ENCODE measurements around the gene PTPN11. TPM values are rescaled to one million over a fixed set of nuclear protein-coding genes. Genes with fewer than 3 reads are reported as not detected.

PTPN11 gene
- polyA plus RNA-seq, 1 experiment: 137 TPM

GRCh38 chr12:112539221-112539620, 120.5 kb downstream of the PTPN11 start:
- Histone ChIP-seq H3K9me3 (ENCODE audit: control insufficient read depth, insufficient read depth, low read length) (no peaks in the 10 kb centered on the region), H3K4me3 (ENCODE audit: low read depth, low read length) (no peak overlapping the region), H3K27me3 (ENCODE audit: control insufficient read depth, insufficient read depth, low read length) (no peaks in the 10 kb centered on the region), H3K27ac (ENCODE audit: low read depth, low read length) (no peak overlapping the region)
- 0 out of 2 replicates have a peak, but pooled peaks have one; percentile 8 for TF ChIP-seq CTCF (IDR thresholded peaks at IDR 0.05; ENCODE audit: low read depth, low read length)
- POLR2A ChIA-PET: interaction anchor here (0.7 kb wide), 1 partner anchor 116 kb away, joined by 3 read pairs; no protein-coding TSS in a partner anchor
- no peak for DNase-seq (ENCODE audit: low read depth, low spot score)
- CTCF ChIA-PET: interaction anchor here (0.6 kb wide), 1 partner anchor 40 kb away, joined by 3 read pairs; no protein-coding TSS in a partner anchor

GRCh38 chr12:112540021-112540420, 121.3 kb downstream of the PTPN11 start:
- no peak overlapping the region for H3K4me3 ChIP-seq (ENCODE audit: low read depth, low read length)
- POLR2A ChIA-PET: no interaction called here
- no peaks in the 10 kb centered on the region for H3K9me3 ChIP-seq (ENCODE audit: control insufficient read depth, insufficient read depth, low read length)
- no peak for TF ChIP-seq CTCF (IDR thresholded peaks at IDR 0.05; ENCODE audit: low read depth, low read length)
- CTCF ChIA-PET: interaction anchor here (0.6 kb wide), 1 partner anchor 41 kb away, joined by 3 read pairs; no protein-coding TSS in a partner anchor
- DNase-seq (ENCODE audit: low read depth, low spot score): no peak
- no peak overlapping the region for H3K27ac ChIP-seq (ENCODE audit: low read depth, low read length)
- no peaks in the 10 kb centered on the region for H3K27me3 ChIP-seq (ENCODE audit: control insufficient read depth, insufficient read depth, low read length)

GRCh38 chr12:112543751-112544150, 125.0 kb downstream of the PTPN11 start:
- Histone ChIP-seq H3K4me3 (ENCODE audit: low read depth, low read length) (no peak overlapping the region), H3K9me3 (ENCODE audit: control insufficient read depth, insufficient read depth, low read length) (no peaks in the 10 kb centered on the region), H3K27me3 (ENCODE audit: control insufficient read depth, insufficient read depth, low read length) (no peaks in the 10 kb centered on the region), H3K27ac (ENCODE audit: low read depth, low read length) (no peak overlapping the region)
- ChIA-PET POLR2A (no interaction called here), CTCF (no interaction called here)
- no peak for TF ChIP-seq CTCF (IDR thresholded peaks at IDR 0.05; ENCODE audit: low read depth, low read length)
- DNase-seq (ENCODE audit: low read depth, low spot score): no peak

- no peak overlapping the region for H3K4me3 ChIP-seq (ENCODE audit: low read depth, low read length)
- DNase-seq (ENCODE audit: low read depth, low spot score): no peak
- no peak overlapping the region for H3K27ac ChIP-seq (ENCODE audit: low read depth, low read length)
- no peaks in the 10 kb centered on the region for H3K9me3 ChIP-seq (ENCODE audit: control insufficient read depth, insufficient read depth, low read length)
- no peak for TF ChIP-seq CTCF (IDR thresholded peaks at IDR 0.05; ENCODE audit: low read depth, low read length)
- CTCF ChIA-PET: no interaction called here
- H3K27me3 ChIP-seq (ENCODE audit: control insufficient read depth, insufficient read depth, low read length): no peaks in the 10 kb centered on the region
- POLR2A ChIA-PET: no interaction called here
Observed at GRCh38 chr12:112546339-112546738, 127.6 kb downstream of the PTPN11 start.

GRCh38 chr12:112546996-112547395, 128.2 kb downstream of the PTPN11 start:
- no peak for DNase-seq (ENCODE audit: low read depth, low spot score)
- POLR2A ChIA-PET: no interaction called here
- TF ChIP-seq CTCF (IDR thresholded peaks at IDR 0.05; ENCODE audit: low read depth, low read length): no peak
- CTCF ChIA-PET: no interaction called here
- Histone ChIP-seq H3K4me3 (ENCODE audit: low read depth, low read length) (no peak overlapping the region), H3K9me3 (ENCODE audit: control insufficient read depth, insufficient read depth, low read length) (no peaks in the 10 kb centered on the region), H3K27me3 (ENCODE audit: control insufficient read depth, insufficient read depth, low read length) (no peaks in the 10 kb centered on the region), H3K27ac (ENCODE audit: low read depth, low read length) (no peak overlapping the region)

Data from AG04450 (cell line).